HTR-8/SVneo (cell line): ENCODE measurements around the gene SOX9.
"Not testable (repeated sequence)": the region's sequence is repeated elsewhere in the genome, so short reads cannot be mapped to it uniquely, and the experiment has no call there.

ENCODE experiments used
- DNase-seq: peaks from one replicate; pipeline ENCODE4 v3.0.0; 2011; ENCODE audit warnings: low spot score, mixed read lengths; ENCODE audit not compliant: insufficient read length
- FAIRE-seq: peaks from 2 replicates; lab custom pipeline; 2011; peaks lifted over from hg19 to GRCh38; lab: Jason Lieb, UNC

The SOX9 gene

DNA sequence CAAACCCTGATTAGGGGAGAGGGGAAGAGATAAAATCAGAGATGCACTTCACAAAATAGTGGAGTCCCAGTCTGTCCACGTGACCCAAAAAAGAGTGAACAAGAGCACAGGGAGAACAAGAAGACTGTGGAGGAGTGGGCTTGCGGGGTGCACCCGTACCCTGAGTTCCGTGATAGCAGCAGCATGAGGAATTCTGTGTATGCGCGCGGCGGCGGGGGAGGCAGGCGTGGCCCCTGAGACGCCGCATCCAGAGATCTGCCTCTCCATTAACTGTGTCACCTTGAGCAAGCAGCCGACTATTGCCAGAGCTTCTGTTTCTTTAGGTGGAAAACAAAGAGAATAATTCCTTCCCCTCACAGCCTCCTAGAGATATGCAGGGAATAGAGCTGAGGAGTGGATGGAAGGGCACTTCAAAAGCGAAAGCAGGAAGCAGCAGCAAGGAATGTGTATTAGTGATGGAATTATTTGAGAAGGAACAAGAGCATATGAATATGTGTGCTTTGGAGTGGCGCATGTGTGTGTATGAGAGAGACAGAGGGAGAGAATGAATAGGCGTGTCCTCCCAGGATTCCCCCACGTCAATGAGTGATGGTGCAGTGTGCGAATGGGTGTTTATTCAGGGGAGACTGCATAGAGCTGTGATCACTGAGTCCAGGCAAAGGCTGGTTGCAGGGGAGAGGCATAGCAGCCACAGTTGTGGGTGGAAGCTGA is 10.4 kb upstream of the SOX9 start:
- DNase-seq (no peak), FAIRE-seq (no peak)

DNA sequence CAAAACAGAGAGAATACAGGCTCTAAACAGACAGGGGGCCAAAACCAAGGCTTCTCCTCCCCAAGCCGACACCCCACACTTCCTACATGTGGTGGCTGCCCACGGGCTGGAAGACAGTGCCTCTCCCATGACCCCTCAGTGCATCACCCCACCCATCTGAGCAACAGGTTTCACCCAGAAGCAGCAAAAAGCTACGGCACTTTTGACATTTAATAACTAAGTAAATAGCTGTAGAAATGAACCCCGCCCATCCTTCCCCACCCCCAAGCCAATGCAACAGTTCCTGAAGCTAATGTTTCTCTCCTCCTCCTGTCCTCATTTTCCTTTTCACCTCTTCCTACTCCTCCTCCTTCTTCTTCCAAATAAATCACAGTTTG is 9.9 kb upstream of the SOX9 start:
- FAIRE-seq, result no peak
- DNase-seq, result no peak

DNA sequence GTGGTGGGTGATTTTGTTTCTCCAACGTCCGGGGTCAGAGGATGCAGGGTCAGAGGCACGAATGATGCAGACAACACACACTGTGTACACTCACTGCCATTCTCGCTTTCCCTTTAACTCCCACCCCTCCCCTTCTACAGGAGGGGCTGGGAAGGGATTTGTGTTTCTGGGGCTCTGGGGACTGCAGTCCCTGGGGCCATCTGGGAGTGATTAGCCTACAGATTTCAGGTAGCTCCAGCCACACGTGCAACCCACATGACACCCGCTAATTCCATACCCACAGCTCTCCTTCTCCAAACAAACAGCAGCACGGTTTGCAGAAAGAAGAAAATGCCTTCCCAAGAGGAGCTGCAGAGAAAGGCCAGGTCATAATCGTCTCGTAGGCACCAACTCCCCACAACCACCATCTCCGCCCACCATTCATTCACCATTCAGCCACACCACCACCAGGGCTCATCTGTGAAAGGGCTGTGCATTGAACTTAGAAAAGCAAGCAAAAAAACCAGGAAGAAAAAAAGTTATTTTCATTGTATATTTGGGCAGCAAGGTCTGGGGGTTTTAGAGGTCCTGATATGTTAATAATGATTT is 9.4 kb upstream of the SOX9 start:
- DNase-seq (no peak), FAIRE-seq (no peak)

DNA sequence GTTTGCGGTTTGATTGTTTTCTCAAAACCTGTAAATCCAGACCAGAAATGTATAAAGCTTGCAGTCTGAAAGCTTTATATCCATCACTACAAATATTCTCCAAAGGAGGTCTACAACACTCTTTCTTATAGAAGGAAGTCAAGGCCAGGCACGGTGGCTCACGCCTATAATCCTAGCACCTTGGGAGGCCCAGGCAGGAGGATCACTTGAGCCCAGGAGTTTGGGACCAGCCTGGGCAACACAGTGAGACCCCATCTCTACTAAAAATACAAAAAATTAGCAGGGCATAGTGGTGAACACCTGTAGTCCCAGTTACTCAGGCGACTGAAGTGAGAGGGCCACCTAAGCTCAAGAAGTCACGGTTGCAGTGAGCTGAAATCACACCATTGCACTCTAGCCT is 8.9 kb upstream of the SOX9 start:
- DNase-seq, FAIRE-seq: not testable (repeated sequence)

DNA sequence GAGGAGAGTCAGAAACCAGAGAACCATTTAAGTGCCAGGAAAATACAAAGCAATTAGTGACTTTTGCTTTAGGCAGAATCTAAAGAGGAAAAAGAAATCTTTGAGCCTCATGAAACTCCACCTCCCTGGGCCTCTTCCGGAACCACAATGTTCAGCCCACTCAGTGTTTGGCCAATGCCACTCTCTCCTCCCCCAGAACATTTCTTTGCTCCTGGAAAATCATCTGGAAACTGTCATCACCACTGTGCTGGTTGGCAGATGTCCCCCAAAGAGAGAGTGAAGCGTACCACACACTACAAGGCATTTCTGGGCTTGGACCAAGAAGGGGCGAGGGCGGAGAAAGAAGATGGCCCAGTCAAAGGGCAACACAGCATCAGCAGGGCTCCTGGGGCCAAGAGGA is 7.1 kb upstream of the SOX9 start:
- no peak for DNase-seq
- FAIRE-seq, result no peak

DNA sequence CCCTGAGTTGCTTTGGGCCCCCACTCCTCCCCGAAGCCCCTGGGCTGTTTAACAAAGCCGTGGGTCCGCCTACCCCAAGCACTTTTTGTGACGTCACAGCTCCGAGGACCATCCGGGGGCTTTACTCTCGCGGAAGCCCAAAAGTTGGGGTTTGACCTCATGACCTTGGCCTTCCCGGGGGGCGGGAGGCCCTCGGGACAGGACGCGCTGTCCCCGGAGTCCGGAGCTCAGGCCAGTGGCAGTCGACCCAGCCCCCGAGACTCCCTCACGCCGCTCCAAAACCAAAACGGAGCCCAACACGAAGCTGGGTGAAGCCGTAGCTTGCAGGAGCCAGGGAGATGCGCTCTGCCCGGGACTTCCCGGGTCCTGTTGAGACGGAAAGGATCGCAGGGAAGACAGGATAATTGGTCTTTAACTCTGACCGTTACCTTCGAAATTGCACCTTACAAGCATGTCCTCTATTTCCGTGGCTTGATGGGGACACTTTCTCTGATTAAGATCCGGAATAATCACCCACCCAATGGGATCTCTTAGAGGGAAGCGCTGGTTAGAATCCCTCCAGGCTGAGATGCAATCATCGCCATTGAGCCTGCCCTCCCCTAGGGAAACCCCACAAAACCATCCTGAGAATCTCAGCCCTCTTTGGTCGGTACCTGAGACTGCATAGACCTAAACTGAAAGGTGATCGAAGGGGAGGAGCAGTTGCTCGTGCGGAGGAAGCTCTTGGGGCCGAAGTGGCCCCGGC is 4.9 kb upstream of the SOX9 start:
- DNase-seq (no peak), FAIRE-seq (no peak)

DNA sequence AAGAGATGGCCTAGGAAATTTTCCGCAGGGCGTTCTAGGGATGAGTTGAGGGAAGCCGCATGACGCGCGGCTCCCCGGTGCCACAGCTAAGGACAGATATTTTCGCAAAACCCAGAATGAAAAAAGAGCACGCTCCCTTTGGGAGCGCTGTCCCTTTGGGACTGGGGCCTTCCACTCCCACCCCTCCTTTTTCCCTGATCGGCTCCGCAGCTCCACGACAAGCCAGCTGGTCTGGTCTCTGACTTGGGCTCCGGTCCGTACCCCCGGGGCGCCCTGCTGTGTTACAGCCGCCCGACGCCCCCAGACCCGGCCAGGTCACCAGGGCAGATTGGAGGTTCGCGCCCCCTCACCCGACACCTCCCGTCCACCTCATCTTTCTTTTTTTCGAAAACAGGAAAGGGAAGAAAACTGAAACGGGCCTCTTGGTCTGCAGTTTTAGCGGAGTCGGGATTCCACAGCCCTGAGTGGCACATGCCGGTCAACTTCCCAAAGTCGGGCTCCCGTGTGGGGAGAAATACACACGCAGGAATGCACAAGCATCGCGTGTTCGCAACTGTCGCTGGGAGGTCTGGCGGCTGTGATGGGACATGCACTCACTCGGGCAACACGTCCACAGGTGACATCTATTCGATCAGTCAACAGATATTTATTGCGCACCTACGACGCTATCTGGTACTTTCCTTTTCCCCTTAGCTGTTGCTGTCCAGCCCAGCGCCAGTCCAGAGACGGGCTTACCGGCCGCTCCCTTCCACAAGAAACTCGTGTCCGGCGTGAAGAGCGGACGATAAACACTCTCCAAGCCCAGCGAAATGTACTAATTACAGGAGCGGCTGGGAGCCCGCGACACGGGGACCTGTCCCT is 3.9 kb upstream of the SOX9 start:
- DNase-seq, result no peak
- FAIRE-seq, result no peak

DNA sequence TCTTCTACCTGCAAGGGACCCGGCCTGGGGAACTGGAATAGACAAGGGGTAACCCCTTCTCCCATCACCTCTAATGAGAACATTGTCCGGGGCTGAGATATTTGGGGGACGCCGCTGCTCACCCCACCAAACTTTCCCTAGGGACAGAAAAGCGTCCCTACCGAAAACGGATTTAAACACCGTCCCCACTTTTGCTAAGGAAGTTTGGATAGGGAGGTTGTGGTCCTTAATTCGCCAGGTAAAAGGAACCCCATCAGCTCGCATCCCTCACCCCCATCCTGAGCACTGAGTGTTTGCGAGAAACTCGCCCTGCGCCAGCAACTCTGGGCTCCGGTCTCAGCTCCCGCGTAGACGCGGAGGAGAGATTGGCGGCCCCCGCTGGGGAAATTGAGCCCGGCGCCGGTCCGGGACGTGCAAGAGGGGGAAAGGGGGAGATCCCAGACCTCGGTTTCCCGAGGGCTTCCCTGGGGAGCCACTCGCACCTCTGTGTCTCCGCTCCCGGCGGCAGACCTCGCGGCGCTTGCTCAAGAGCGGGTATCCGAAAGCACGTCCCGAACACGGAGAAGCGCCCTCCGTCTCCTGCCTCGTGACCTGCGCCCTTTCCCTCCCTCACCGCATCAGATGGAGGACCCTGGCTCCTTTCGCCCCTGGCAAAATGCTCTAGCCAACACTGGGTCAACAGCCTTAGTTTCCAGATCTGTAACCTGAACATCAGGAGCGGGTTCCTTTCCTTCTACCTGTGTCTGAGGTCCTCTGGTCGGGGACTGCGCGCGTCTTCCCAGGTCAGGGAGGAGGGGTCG is 3.1 kb upstream of the SOX9 start:
- no peak for FAIRE-seq
- DNase-seq, result no peak

DNA sequence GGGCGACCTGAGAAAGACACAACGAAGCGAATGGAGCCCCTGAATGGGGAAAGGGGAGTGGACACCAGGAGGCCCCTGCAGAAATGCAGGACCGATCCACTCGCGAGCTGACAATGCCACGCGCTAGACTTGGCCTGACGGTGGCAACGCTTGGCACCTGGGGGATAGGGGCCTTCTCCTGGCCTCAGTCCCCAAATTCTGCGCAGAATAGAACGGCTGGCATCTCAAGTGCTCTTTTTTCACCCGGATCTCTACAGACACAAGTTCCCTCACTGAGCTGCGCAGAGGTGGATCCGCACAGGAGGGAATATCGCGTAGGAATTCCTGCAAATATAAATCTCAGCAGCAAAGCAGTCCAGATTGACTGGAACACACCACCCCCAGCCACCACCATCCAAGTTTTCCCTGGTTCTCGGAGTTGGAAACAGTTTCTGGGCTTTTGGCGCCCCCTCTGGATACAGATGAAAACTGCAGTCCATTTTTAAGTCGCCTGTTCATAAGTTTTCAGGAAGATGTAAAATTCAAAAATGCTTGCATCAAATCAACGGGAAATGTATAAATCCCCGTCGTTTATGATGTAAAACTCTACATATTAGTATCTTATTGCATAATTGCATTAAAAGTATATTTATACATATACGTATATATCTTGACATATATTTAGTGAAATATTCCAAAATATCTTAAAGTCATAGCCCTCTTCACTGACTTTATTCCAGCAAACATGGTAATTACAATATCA is 2.3 kb upstream of the SOX9 start:
- FAIRE-seq, result no peak

DNA sequence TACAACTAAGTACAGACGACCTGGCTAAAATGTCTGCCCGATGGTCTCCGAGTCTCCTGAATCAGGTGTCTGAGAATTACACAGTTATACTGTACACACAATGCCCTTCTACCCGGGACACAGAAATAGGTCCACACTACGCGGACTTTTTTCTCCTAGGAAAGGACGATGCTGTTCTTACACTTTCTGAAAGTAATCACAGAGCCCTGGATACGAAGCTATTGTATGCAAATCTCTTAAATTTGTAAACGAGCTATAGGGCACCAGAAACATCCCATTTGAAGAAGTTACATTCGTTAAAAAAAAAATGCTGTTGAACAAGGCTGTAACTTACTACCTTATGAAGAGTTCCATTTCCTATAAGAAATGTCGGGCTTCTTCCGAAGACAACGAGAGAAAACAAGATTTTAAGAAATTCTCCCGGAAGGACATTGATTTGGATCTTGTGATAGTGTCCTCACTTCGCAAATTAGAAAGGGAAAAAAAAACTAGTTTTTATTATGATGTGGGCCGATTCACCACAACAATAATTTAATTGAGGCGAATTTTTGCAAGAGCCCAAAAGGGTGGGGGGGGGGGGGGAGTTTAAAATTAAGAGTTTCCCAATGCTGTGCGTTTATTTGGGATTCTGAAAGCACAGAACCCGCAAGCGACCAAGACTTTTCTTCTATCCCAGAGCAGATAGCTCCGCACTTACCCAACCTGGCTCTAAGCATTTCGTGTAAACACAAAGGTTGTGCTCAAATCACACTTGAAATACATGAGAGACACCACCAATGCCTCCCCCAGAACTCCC is 1.5 kb upstream of the SOX9 start:
- FAIRE-seq, result no peak
- DNase-seq, result no peak

More for the DNA sequence above, 2.3 kb upstream of the SOX9 start:
- peak; percentile 74 for DNase-seq

DNA sequence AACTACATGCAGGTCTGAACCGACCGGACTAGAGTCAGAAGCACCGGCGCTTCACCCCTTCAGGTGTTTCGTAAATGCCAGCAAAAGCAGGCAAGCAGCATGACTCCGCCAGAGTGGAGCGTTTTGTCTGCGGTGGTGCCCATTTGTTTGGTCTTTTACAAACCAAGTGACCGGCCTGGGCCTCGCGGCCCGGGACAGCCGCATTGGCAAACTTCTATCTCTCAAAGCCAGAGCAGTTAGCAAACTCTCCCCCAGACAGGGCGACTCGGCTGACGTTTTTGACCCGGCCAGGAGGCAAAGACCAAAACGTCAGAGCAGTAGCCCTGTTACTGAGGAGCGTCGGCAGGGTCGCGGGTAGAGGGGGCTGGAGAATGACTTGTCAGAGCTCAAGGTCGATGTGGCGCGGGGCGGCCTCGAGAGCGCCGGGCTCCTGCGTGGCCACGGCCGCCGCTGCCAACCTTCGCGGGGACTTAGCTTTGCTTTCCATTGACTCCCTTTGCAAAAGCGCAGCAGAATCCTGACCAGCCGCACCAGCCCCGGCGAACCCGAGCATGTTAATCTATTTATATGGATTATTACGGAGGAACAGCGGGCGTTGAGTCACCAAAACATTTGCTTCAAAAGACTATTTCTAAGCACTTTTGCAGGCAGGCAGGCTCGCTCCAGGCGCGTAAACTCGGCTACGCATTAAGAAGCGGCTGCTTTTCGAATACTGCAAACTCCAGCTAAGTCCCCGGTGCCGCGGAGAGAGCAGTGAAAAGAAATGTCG is 763 bp upstream of the SOX9 start:
- no peak for FAIRE-seq
- no peak for DNase-seq

DNA sequence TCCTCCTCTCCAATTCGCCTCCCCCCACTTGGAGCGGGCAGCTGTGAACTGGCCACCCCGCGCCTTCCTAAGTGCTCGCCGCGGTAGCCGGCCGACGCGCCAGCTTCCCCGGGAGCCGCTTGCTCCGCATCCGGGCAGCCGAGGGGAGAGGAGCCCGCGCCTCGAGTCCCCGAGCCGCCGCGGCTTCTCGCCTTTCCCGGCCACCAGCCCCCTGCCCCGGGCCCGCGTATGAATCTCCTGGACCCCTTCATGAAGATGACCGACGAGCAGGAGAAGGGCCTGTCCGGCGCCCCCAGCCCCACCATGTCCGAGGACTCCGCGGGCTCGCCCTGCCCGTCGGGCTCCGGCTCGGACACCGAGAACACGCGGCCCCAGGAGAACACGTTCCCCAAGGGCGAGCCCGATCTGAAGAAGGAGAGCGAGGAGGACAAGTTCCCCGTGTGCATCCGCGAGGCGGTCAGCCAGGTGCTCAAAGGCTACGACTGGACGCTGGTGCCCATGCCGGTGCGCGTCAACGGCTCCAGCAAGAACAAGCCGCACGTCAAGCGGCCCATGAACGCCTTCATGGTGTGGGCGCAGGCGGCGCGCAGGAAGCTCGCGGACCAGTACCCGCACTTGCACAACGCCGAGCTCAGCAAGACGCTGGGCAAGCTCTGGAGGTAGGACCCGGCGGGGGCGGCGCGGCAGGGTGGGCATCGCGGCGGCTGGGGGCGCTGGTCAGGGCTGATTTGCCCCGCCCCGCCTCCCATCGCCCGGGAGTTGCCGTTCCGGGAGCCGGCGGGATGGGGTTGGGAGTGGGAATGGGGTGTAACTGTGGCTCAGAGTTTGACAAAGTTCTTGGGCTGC is 567 bp downstream of the SOX9 start:
- peak; percentile 69 for FAIRE-seq
- DNase-seq, result no peak

DNA sequence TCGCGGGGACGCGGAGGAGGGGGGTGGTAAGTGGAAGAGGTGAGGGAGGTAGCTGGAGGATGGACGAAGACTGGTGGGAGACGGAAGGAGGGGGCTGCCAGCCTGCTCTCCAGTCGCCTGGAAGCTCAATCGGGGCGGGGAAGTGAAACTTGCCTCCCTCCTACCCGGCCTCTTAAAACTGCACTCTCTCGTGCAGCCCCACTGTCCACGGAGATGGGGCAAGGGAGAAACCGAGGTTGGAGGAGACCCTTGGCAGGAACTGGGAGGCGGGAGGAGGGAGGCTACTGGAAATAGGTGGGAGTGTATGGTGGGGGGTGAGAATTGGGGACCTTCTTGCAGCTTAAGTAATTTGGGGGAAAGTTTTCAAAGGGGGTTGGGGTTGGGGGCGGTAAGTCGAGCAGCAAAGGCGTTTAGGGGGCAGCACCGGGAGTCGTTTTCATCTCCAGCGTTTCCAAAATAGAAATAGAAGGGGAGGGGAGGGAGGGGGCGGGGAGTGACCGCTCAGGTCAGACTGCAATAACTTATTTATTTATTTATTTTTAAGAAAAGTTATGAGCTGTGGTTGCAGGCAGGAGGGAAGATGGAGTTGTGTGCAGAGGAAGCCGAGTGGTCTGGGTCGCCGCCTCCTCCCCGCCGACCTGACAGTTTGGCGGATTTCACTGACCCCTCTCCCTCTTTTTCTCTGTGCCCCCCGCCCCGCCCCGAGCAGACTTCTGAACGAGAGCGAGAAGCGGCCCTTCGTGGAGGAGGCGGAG is 1.4 kb downstream of the SOX9 start:
- no peak for DNase-seq
- FAIRE-seq, result no peak

DNA sequence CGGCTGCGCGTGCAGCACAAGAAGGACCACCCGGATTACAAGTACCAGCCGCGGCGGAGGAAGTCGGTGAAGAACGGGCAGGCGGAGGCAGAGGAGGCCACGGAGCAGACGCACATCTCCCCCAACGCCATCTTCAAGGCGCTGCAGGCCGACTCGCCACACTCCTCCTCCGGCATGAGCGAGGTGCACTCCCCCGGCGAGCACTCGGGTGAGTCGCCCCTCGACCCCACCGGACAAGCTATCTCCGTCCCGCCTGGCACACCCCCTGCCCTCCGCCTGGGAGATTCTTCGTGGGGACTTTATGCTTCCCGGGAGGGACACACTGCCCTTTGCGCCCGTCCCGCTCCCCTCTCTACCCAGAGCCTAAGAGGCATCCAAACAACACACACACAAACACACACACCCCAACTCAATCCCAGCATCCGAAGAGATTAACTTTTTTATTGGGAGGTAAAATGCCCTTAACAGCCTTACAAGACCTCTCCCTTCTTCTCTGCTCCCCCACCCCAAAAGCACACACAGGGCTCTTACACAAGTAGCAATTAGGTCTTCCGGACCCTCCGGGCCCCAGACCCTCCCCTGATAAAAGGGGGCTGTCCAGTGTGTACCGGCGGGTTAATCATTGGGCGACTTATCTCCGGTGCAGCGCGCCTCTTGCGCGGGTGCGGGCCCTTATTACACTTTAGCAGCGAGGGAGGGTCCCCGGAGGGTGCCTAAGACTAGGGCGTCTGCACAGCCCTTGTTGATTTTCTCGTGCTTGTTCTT is 2.1 kb downstream of the SOX9 start:
- FAIRE-seq, result peak; percentile 77

More for the DNA sequence above, 2.1 kb downstream of the SOX9 start:
- DNase-seq, result no peak
